Fibroblast of the conjunctiva (primary cell): ENCODE data around the gene ETV7.

Experiments
- DNase-seq: peaks from one replicate; pipeline ENCODE4 v3.0.0-alpha.2; 2010; ENCODE audit warnings: low read depth

The ETV7 gene

DNA sequence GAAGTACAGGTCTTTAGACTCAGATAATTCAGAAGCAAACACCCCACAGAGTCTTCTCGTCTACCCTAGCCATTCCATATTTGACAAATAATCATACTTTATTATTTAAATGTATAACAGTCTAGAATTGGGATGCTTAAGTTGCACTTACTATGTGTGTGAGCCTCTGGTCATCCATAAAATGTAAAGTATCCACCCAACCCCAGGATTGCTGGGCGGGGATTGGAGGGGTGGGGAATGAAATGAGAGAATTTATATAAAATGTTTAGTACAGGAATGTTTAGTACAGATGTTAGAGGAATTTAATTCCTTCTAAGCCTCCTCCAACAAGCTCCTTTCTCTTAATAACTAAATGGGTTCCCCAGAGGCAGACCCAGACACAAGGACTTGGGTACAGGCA is 67.6 kb downstream of the ETV7 start:
- DNase-seq: no peak

DNA sequence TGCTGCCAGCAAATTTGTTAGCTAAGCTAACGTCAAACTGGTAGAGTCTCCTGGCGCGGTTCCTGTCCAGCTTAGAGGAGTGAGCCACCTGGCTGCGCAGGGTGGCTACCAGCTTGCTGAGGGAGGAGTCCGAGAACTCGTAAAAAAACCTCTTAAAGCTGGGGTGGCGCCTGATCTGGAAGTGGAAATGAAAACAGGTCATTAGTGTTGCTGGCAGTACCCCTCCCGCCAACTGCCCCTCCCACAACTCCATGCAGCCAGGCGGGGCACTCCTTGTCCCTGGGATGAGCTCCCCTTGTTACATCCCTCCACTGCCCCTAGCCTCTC is 68.1 kb downstream of the ETV7 start:
- DNase-seq: no peak

DNA sequence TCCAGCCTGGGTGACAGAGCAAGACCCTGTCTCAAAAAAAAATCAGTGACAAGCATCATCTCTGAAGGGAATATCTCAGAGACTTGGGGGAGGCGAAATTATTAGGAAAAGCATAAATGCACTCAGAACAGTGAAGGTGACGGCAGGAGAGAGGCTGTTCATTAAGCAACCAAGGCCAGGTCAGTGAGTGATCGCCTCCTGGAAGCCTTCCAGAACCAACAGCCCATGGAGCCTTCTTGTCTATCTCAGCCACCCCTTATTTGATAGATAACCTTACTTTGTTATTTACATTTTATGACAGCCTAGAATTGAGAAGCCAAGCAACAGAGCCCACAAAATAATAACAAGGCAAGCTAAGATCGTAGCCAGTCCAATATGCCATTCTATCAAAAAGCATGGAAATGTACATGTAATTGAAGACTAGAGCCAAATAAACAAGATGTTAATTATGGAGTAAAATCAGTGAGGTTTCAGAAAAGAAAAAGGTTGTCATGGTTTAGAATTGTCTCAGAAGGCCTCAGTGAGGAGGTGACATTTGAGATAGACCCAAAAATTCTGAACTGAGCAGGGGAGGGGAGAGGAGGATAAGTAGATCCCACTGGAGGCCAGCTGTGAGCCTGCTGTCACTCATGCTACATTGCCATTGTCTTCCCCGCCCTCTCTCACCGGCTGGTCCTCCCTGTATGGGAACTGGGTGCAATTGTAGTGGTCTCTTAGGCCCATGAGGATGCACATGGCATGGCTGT is 68.6 kb downstream of the ETV7 start:
- no peak for DNase-seq

DNA sequence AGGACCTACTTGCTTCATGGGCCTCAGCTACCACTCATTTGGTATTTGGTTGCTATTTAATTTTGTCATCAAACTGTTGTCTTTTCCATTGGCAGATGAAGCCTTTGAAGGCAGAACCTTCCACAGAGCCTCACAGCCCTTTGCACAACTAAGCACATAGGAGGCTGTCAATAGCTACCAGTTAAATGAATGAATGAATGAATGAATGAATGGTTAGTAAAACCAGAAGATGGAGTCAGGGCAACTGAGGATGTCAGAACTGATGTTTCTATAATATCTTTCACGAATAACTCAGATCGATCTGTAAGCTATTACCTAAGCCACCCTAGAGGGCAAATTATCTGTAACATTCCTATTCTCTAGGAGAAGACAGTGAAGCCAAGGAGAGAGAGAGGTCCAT is 69.8 kb downstream of the ETV7 start:
- DNase-seq: no peak
